Pancreas (tissue), 10 donors: ENCODE results near the gene TSPAN14. TPM values are rescaled to one million over a fixed set of nuclear protein-coding genes. Genes with fewer than 3 reads are reported as not detected.

Experiments
- ATAC-seq, 4 donors: fragments of 200-7000 bp; cut with Tn5 transposase; one replicate each; pipeline versions ENCODE4 v1.8.0 to v1.9.1; 2020; ENCODE audit warnings: mild to moderate bottlenecking in 4 of 4, moderate library complexity in 4 of 4
- DNase-seq, 6 donors: peaks; one replicate each; pipeline ENCODE4 v3.0.0-alpha.2; 2020
- FAIRE-seq: peaks from 2 replicates; lab custom pipeline; 2012; peaks lifted over from hg19 to GRCh38; lab: Jason Lieb, UNC
- H3K27ac ChIP-seq, 4 donors: fragments of 200-600 bp; sonication (generic); 1 replicate in 3 of 4; 2 replicates in 1 of 4; pipeline versions ENCODE4 v1.5.0 to v1.8.0; 2020
- H3K27me3 ChIP-seq, 4 donors: fragments of 200-600 bp; one replicate each; pipeline ENCODE4 v1.8.0; 2021
- H3K36me3 ChIP-seq, 3 donors: fragments of 200-600 bp; sonication (generic) in 1 of 3; one replicate each; pipeline versions ENCODE4 v1.5.0 to v1.8.0; 2020 to 2021
- H3K4me1 ChIP-seq, 3 donors: fragments of 200-600 bp; one replicate each; pipeline ENCODE4 v1.8.0; 2021
- H3K4me3 ChIP-seq, 4 donors: fragments of 200-600 bp; sonication (generic) in 2 of 4; one replicate each; pipeline versions ENCODE4 v1.5.0 to v1.8.0; 2020 to 2021
- H3K9me3 ChIP-seq, 4 donors: fragments of 200-600 bp; one replicate each; pipeline ENCODE4 v1.8.0; 2021
- CTCF ChIP-seq, 4 donors: fragments of 200-600 bp; sonication (generic) in 3 of 4; IDR thresholded peaks; one replicate each; pipeline versions ENCODE4 v1.5.0 to v1.8.0; 2021; ENCODE audit warnings: antibody characterized with exemption in 4 of 4
- whole genome bisulfite sequencing, 2 donors: extraction: QIAGEN DNeasy Blood & Tissue Kit; methylation state at CpG; one replicate each; pipeline ENCODE4 v1.1.7; 2013; 5-methylcytosine and 5-hydroxymethylcytosine counted together
- intact Hi-C, 3 donors: fragments of 100-400 bp; cut with DNase I; formaldehyde crosslinking; loops; one replicate each; pipeline versions ENCODE4 v1.11.1 to v1.14.2; 2022
- polyA plus RNA-seq, 2 donors: library from polyadenylated mRNA; stranded (reverse); fragments of 200-250 nt; gene quantifications; one replicate each; pipeline ENCODE4 v1.2.3, GENCODE V29; 2013
- total RNA-seq, 6 donors: library from RNA; stranded (reverse); fragmentation: NEBNext Ultra II Directional in 4 of 6; extraction: Animal tissue kit (Norgen Biotek cat#: 25700) in 4 of 6; gene quantifications; one replicate each; pipeline versions ENCODE4 v1.2.1 to v1.2.4, GENCODE V29; 2021 to 2023
- donor health status: healthy with polysubstance abuse.
- donor health status: DM: no; HTN: no; CAD: no; lungs with moderate emphysema.
- donor health status: DM: no; HTN: no; CAD: no.
- donor health status: control.
- donor health status: control.
- donor health status: Bipolar disorder and iron deficiency.
- donor health status: DM: yes; HTN: yes; CAD: no.
- donor health status: DM: no; HTN: no; CAD: no.
- donor health status: DM: no; HTN: no; CAD: no.
- donor health status: DM: yes; HTN: yes; CAD: no.

The TSPAN14 gene
- total and polyA plus RNA-seq, 8 donors, result 10.6 to 61.9 (median 23.2) TPM

DNA sequence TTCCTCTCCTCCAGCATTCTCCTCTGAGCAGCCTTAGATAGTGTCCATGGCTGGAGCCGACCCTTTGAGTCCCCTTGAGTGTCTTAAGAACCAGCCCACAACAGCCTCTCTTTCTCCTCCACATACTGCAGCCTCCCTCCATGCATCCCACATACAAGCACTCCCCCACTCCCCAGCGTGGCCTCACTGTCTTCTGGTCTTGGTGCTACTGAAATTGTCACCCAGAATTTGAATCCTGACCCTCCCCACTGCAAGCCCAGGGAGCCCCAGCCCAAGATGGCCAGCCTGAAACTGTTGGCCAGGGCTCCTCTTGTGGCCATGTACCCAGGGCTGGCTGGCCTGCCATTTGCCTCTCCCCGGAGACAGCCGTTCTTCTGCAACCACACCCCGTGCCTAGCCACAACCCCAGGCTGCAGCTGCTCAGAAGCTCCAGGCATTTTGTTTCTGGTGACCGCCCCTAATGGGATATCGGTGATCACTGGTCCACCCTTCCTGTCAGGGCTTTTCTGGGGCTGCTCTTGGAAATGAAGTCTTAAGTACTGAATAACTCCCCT is 64.8 kb downstream of the TSPAN14 start:
- FAIRE-seq, result no peak
- H3K4me1 ChIP-seq, result no peaks in the 10 kb centered on the region
- H3K4me3 ChIP-seq, result no peak overlapping the region
- H3K27me3 ChIP-seq, result no peaks in the 10 kb centered on the region
- WGBS, 2 donors, result 83 to 86% methylated on average over 7 of the region's 7 CpGs
- H3K9me3 ChIP-seq, result no peaks in the 10 kb centered on the region
- no peak for DNase-seq
- peak in 2 of 4 donors; percentile 5 to 17 for ATAC-seq
- H3K27ac ChIP-seq, result no peak overlapping the region
- intact Hi-C loops, result no loop called here
- TF ChIP-seq CTCF (IDR thresholded peaks at IDR 0.05), result no peak
- H3K36me3 ChIP-seq, result peaks cover 0 to 38% (median 11%) of the 10 kb centered on the region in 3 donors

DNA sequence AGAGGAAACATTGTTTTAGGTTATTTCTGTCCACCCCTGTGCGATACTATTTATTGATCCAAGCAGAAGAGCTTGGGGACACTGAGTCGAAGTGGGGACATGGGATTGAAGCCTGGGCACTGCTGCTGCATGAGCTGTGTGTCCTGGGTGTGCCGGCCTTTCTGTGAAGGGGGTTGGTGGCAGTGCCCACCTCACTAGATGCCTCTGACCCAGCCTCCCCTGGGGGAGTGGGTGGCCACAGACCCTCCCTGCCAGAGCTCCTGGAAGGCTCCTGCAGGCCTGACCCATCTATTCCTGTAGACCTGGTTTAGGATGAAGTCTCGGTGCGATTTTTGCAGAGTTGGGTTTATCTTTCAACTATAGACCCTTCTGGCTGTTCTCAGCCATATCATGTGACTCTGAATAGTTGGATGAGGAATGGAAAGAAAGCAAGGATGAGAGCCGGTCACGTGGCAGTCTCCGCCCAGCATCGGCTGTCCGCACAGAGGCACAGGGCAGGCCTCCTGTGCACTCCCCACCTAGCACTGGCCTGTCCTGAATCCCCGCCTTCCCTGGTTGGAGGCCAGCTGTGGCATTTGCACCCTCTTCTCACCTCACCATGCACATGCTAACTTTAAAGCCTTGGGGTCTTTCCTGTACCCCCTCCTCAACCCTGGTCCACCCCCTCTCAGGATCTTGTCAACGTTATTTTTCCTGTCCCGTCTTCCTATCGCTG is 66.0 kb downstream of the TSPAN14 start:
- Histone ChIP-seq H3K36me3 (peaks cover 0 to 26% (median 5%) of the 10 kb centered on the region in 3 donors), H3K9me3 (no peaks in the 10 kb centered on the region), H3K4me1 (no peaks in the 10 kb centered on the region), H3K27ac (no peak overlapping the region), H3K4me3 (no peak overlapping the region), H3K27me3 (no peaks in the 10 kb centered on the region)
- no peak for ATAC-seq
- no peak for DNase-seq
- 86 to 89% methylated on average over 14 of the region's 14 CpGs for WGBS, 2 donors
- TF ChIP-seq CTCF (IDR thresholded peaks at IDR 0.05), result no peak
- no peak for FAIRE-seq
- intact Hi-C loops, result no loop called here

DNA sequence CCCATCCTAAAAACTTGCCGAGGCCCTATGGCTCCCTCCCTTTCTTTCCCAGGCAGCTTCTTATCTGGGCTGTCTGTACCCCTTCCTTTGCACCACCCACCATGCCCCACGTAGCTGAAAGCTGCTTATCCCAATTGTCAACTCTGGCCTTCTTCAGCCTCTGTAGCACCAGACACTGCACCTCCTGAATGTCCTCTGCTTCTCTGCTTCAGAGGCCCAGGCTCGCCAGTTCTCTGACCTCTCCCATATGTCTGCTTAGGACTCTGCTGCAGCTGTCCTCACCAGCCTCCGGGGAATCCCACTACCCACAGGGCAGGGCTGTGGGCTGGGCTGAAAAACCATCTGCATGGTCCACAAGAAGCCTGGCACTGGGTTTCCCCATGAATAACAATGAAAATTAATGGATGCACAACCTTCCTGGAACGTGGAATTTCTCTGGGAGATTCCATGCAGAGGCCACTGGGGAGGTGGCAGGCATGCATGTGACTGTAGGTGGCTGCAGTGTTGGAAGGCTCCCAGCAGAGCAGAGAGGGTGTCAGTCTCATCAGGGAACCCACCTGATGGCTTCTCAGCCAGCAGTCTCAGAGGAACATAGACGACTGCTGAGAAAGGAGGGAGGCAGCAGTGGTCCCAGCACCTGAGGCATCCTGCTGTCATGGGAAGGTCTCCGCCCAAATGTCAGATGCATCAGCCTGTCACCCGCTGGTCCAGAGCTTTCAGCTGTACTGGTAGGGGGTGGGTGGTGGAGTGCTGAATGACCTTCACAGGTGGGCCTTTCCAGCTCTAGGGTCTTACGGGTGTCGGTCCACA is 66.8 kb downstream of the TSPAN14 start:
- H3K27ac ChIP-seq, result no peak overlapping the region
- H3K4me3 ChIP-seq, result no peak overlapping the region
- ATAC-seq (peak in 1 of 4 donors; percentile 8), DNase-seq (no peak), FAIRE-seq (no peak)
- no peak for TF ChIP-seq CTCF (IDR thresholded peaks at IDR 0.05)
- intact Hi-C loops, result no loop called here
- H3K4me1 ChIP-seq, result no peaks in the 10 kb centered on the region
- no peaks in the 10 kb centered on the region for H3K27me3 ChIP-seq
- WGBS, 2 donors, result 89 to 91% methylated on average over 10 of the region's 10 CpGs
- H3K36me3 ChIP-seq, result peaks cover 0 to 22% (median 5%) of the 10 kb centered on the region in 3 donors
- H3K9me3 ChIP-seq, result no peaks in the 10 kb centered on the region

DNA sequence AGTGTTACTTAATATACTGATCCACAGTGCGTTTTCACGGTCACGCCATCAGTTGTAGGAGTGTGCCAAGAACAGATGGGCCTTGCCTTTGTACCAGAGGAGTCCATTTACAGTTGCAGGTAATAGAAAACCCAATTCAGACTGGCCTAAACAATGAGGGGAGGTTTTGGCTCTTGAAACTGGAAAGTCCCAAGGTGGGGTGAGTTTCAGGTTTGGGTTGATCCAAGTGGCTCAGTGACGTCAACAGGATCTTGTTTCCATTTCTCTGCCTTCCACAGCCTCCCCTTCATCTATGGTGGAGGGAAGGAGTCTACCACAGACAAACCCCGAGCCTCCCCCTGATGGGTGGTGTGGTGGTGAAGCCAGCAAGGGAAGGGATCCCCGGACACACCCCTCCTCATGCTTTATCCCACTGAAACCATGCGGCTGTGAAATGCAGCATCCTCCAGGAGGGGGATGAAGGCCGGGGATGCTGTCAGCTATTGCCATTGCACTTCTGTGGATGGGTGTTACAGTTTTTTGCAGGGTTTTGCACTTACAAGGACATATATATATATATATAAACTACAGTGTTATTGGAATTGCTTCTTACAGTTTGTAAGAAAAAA is 68.8 kb downstream of the TSPAN14 start:
- intact Hi-C loops, result no loop called here
- no peak overlapping the region for H3K4me3 ChIP-seq
- no peaks in the 10 kb centered on the region for H3K27me3 ChIP-seq
- no peaks in the 10 kb centered on the region for H3K4me1 ChIP-seq
- DNase-seq, result no peak
- ATAC-seq, result peak in 1 of 4 donors; percentile 7
- H3K27ac ChIP-seq, result no peak overlapping the region
- no peaks in the 10 kb centered on the region for H3K9me3 ChIP-seq
- TF ChIP-seq CTCF (IDR thresholded peaks at IDR 0.05), result no peak
- WGBS, 2 donors, result 78 to 84% methylated on average over 8 of the region's 8 CpGs
- no peak for FAIRE-seq
- peaks cover 0 to 15% (median 0%) of the 10 kb centered on the region in 3 donors for H3K36me3 ChIP-seq
